GM21717 (cell line): ENCODE results near the gene MRPL50.
"Not testable (repeated sequence)": the region's sequence is repeated elsewhere in the genome, so short reads cannot be mapped to it uniquely, and the experiment has no call there.

ENCODE experiments used
- ATAC-seq: cut with Tn5 transposase; IDR thresholded peaks from one replicate; pipeline ENCODE4 v1.9.1; 2021; ENCODE audit warnings: mild to moderate bottlenecking, moderate library complexity; ENCODE audit not compliant: unreplicated experiment

Gene MRPL50

DNA sequence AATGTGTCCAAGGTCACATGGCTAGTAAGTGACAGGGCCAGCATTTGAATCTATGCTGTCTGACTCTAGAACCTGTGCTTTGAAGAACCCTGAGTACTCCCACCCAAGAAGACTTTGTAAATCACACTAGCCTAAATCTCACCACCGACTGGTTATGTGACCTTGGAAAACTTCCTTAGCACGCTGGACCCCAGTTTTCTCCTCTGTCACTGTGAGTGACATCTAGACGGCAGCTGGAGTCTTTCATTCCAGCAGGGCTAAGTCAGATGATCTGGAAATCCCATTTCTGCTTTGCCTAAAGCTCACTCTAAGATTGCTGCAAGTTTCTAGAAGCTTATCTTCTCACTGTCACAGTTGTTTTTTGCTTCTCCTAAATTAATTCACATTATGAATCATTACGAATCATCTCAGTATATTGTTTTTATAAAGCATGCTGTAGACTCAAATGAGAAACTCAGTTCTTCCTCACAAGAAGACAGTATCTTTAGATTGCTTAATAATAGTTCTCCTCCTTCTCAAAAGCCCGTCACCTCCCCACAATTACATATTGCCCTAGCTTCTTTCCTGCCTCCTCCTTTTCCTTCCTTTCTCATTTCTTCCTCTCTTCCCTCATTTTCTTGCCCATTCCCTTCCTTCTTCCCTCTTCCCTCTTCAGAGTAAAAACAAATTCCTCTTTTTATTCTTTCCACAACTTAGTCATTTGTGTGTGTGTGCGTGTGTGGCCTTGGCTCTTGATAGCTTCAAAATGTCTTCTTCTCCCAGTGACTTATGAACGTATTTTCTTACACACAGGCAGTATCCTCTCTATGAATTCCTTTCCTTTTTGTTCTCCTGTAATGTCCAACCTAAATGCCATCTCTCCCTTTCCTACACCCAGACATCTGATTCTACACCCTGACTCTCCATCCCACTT lies 20.4 kb upstream of the MRPL50 start:
- ATAC-seq = no peak

DNA sequence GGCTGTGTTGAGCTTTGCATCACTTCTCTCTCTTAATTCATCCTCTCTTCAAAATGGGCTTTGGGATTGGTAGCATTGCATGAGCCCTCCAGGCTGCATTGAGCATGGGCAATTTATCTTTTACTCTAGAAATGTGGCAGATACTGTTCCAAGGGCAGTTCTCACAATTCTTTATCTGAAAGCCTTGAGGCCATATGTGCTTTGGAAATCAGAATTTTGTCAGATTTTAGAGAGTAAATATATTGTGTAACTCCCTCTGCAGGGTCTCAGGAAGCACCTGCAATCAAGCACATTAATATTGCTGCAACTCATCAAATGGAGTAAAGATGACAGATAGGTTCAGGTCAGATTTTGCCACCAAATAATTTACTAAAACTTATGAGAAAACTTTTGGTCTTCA lies 19.6 kb upstream of the MRPL50 start:
- no peak for ATAC-seq

DNA sequence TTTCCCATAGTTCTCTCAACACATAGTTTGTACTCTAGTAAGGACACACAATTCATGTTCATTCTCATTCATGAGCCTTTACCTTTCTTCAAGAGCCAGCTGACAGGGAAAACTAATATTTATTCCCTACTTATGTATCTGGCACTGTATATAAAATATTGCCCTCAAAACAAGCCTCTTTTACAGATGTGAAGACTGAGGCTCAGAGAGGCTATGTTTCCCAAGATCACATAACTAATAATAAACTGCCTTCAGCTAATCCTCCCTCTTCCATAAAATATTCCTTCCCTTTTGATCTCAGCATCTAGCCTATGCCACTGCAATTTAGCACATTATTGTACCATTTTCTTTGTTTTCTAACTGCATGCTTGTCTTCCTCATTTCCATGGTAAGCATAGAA lies 19.0 kb upstream of the MRPL50 start:
- no peak for ATAC-seq

DNA sequence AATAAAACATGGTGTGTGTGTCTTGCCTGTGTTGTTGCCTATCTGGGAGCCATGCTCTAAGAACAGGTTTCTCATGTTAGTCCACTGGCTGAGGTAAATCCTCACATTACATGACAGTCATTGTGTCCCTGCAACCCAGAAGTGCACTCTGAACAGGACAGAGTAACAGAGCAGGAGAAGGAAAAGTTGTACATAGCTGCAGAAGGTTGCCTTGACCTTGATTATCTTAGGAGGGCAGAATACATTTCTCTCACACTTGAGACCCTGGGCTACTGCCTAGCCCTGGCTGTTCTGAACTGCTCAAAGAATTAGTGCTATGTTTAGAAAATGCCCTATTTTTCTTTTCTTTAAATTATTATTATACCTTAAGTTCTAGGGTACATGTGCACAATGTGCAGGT lies 17.2 kb upstream of the MRPL50 start:
- ATAC-seq = no peak

DNA sequence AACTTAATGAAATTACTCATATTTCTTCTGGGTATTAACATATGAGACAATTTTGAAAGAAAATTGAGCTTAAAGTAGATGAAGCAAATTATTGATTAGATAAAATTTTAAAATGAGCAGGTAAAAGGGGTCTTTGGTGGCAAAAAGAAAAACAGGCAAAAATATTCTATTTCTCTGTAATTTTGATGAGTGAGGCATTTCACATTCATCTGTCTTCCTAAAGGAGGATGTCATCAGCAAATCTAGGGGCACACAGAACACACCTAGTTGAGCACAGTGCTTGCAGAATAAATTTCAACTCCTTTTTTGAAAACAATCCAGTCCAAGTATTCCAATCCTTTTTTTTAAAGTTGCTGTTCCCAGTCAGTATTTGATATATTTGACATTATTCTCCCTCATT lies 16.4 kb upstream of the MRPL50 start:
- no peak for ATAC-seq

DNA sequence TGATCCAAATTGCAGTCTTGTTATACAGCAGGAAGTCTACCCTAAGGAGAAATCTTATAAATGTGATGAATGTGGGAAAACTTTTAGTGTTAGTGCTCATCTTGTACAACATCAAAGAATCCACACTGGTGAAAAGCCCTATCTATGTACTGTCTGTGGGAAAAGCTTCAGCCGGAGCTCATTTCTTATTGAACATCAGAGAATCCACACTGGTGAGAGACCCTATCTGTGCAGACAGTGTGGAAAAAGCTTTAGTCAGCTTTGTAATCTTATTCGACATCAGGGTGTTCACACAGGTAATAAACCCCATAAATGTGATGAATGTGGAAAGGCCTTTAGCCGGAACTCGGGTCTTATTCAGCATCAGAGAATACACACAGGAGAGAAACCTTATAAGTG lies 10.7 kb upstream of the MRPL50 start:
- no peak for ATAC-seq

DNA sequence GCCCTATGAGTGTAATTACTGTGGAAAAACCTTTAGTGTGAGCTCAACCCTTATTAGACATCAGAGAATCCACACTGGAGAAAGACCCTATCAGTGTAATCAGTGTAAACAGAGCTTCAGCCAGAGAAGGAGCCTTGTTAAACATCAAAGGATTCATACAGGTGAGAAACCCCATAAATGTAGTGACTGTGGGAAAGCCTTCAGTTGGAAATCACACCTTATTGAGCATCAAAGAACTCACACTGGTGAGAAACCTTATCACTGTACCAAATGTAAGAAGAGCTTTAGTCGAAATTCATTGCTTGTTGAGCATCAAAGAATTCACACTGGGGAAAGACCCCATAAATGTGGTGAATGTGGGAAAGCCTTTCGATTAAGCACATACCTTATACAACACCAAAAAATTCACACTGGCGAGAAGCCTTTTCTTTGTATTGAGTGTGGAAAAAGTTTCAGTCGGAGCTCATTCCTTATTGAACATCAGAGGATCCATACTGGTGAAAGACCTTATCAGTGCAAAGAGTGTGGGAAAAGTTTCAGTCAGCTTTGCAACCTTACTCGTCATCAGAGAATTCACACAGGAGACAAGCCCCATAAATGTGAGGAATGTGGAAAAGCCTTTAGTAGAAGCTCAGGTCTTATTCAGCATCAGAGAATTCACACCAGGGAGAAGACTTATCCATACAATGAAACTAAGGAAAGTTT lies 10.1 kb upstream of the MRPL50 start:
- ATAC-seq = no peak

DNA sequence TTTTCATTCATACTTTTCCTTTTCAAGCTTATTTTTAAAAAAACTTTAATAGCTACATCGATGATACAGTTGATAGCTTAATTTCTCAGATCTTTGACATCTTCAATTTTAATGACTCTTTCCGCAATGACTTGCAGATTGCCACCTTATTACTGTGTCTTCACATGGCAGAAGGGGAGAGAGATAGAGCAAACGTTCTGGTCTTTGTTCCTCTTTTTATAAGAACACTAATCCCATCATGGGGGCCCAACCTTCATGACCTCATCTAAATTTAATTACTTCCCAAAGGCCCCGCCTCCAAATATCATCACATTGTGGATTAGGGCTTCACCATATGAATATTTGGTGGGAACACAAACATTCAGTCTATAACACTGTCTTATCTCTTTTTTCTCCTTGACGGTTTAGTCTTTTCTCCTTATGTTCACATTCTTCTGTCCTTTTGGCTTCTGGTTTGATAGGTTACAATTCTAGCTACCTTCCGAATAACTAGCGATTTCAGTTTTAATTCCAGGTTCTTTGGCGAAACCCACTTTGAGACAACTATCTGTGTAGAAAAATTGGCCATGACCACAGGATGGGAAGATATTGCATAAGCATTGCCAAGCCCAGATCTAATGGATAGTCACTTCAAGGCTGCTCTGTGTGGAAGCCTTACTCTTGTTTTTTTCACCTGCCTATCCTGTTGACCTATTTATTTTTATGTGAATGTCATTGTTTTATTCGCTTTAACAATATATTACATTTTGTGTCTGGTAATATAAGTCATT lies 5.3 kb upstream of the MRPL50 start:
- ATAC-seq = no peak

DNA sequence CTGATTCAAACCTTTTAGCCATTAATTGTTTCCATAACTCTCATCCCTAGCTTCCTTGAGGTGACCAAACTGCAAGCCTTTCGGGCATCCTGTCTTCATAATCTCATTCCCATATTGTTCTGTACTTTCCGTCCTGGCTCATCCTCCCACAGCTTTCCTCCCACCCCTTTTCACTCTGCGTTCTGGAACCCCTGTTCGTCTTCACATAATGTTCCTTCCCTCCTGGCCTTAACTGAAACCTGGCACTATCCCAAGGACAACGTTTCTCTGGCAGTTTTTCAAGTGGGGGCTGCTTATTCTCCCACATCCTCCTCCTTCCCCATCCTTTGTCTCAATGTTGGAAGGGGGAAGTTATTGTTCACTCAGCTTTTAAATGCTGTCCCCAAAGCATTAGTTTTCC lies 1.7 kb upstream of the MRPL50 start:
- no peak for ATAC-seq

DNA sequence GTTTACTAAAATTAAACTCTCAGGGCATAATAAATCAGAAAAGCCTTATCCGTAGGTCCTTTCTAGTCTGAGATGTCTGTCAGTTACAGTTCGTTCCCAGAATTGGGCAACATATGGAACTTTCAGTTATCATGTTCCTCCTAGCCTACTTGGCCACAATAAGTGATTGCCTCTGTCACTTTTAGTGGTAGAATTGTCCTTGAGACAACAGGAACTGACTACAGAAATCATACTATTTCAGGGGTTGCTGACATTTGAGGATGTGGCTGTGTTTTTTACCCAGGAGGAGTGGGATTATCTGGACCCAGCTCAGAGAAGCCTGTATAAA lies 1.2 kb upstream of the MRPL50 start:
- no peak for ATAC-seq

DNA sequence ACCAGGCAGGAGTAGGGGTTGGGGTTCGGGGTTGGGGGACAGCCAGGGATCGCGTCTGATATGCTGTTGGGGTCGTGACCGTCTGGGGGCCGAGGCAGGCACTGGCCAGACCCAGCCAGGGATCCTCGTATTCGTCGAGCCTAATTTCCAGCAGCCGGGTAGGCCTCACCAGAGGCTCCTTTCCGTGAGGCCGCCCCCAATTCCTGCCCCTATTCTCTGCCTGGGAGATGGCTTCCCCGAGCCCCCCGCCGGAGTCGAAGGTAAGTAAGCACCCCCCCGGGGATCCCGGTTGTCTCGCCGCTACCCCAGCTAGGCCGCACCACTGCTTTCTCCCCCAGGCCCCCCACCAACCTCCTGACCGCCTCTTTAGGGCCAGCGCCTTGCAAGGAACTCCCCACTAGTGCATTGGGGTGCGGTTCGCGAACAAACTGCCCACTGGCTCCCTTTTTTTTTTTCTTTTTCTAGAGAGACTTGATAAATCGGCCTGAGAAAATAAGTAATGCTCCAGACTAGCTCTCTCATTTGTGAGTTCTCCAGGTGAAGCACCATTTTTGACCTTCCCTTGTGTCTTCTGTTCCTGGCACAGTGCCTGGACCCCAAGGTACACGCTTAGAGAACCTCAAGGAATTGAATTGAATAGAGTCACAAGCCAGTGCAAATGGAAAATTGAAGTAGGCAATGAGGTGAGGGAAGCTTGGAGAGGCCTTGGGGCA lies 668 bp upstream of the MRPL50 start:
- ATAC-seq = peak; percentile 11

DNA sequence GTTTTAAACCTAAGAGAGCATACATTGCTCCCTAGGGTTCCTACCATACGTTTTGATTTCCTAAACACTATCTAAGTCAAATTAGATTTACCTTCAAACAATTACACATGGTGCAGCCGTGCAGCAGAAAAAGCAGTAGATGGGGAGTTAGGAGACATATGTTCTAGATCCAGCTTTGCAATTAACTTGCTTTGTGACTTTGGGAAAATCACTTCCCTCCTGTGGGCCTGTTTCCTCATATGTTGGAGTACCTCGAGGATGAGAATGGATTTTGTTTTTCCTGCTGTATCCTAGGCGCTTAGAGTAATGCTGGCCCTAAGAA lies 711 bp downstream of the MRPL50 start:
- ATAC-seq = no peak

DNA sequence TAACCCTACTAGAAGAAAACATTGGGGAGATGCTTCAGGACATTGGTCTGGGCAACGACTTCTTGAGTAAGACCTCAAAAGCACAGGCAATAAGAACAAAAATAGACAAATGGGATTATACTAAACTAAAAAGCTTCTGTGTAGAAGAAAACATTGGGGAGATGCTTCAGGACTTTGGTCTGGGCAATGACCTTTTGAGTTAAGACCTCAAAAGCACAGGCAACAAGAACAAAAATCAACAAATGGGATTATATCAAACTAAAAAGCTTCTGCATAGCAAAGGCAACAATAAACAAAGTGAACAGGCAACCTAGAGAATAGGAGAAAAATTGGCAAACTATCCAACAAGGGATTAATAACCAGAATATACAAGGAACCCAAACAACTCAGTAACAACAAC lies 3.7 kb downstream of the MRPL50 start:
- no peak for ATAC-seq

DNA sequence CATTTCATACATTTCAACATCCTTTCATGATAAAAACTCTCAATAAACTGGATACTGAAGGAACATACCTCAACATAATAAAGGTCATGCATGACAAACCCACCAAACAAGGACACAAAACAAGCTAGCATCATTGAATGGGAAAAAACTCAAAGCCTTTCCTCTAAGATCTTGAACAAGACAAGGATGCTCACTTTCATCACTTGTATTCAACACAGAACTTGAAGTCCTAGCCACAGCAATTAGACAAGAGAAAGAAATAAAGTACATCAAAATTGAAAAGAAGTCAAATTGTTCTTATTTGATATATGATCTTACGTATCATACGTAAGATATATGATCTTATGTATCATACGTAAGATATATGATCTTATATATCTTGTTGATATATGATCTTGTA lies 5.3 kb downstream of the MRPL50 start:
- no peak for ATAC-seq

DNA sequence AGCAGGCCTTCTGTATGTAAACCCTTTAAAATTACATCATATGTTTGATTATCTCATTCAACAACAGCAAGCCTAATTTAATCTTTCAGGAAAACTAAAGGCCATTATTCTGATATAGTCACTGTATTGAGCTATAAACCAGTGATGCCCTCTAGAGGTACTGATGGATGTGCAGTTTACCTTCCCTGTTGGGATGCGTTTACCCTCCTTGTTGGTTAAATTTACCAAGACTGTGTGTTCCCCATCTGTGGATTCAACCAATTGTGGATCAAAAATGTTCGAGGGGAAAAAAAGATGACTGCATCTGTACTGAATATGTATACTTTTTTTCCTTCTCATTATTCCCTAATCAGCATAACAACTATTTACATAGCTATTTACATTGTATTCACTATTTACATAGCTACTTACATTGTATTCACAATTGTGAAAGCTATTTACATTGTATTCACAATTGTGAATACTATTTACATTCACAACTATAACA lies 9.9 kb downstream of the MRPL50 start:
- ATAC-seq = no peak

DNA sequence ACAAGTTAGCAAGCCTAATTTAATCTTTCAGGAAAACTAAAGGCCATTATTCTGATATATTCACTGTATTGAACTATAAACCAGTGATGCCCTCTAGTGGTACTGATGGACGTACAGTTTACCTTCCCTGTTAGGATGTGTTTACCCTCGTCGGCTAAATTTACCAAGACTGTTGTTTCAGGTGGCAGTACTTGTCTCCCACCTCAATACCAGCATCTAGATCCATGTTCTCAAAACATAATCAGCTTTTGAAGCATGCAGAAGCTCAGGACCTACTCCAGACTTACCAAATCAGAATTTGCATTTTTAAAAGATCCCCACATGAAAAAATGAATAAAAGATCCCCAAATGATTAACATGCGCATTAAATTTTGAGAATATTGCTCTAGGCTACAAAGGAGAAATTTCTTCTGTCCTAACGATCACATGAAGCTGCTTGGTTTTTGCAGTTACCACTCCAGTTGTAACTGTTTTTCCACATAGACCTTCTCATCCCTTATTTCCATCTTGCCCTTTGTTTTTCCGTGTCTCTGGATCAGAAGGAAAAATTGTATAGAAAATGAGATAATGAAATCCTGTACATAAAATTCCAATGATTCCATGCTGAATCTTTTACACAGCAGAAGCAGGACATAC lies 10.4 kb downstream of the MRPL50 start:
- no peak for ATAC-seq

DNA sequence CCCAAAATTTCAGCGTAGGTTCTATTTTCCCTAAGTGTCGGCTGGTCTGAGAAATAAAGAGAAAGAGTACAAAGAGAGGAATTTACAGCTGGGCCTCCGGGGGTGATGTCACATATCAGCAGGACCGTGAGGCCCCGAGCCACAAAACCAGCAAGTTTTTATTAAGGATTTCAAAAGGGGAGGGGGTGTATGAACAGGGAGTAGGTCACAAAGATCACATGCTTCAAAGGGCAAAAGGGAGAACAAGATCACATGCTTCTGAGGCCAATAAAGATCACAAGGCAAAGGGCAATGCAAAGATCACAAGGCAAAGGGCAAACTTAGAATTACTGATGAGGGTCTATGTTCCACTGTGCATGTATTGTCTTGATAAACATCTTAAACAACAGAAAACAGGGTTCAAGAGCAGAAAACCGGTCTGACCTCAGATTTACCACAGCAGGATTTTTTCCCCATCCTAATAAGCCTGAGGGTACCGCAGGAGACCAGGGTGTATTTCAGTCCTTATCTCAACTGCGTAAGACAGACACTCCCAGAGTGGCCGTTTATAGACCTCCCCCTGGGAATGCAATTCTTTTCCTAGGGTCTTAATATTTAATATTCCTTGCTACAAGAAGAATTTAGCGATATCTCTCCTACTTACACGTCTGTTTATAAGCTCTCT lies 13.4 kb downstream of the MRPL50 start, which contains the start of gene BAAT:
Gene BAAT (minus strand): TSS at position 134 of the 664 bp plus-strand sequence. CDS start 13,602 bp downstream, outside the sequence.
- ATAC-seq = not testable (repeated sequence)

DNA sequence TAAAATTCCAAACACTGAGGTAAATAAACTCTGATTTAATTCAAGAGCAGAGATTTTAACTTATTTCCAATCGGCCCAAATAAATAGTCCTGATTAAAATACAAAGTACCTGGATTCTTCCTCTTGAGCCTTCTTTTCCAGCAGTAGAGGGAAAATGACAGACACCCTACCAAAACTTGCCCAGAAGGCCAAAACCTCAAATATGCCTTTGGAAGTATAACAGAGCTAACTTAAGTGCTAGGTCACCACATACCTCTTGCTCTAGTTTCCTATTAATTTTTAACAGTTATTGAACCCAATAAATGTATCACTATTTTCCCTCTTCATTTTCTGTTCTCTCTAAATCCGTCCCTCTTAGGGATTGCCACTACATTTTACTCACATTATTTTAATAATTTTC lies 15.1 kb downstream of the MRPL50 start:
- no peak for ATAC-seq

DNA sequence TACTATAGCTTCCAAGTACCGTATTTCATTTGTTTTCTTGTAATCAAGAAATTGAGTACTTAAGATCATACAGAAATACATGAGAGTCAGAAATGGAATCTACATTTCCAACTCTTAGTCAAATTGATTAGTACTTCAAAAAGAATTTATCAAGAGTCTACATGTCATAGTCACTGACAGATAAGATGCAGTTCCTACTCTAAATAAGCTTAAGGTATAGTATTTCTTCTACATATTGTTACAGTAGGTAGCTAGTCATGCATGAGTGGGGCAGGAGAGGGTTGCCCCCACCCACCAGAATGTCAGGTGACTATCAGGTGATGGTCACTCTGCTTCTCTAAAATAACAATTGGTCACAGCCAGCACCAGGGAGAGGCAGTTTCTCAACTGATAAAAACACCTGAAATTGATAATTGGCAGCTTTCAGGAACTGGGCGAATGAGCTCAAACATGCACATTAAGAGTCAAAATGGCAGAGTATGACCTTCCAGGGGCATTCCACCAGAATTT lies 16.5 kb downstream of the MRPL50 start:
- ATAC-seq = no peak

DNA sequence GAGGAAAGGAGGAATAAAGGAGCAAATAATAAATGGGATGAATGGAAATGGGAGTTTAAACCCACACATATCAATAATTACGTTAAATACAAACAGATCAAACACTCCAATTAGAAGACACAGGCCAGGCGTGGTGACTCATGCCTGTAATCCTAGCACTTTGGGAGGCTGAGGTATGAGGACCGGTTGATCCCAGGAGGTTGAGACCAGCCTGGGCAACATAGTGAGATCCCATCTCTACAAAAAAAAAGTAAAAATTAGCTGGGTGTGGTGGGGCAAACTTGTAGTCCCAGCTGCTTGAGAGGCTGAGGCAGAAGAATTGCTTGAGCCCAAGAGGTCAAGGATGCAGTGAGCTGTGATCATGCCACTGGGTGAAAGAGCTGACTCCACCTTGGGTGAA lies 17.3 kb downstream of the MRPL50 start:
- ATAC-seq = no peak
